A204.1 (cell line): ENCODE results near the gene FGD6.
A peak's percentile ranks its signal among the peaks of the same experiment; 100 is the strongest.
"Not testable (repeated sequence)": the region's sequence is repeated elsewhere in the genome, so short reads cannot be mapped to it uniquely, and the experiment has no call there.

ENCODE experiments used
- FAIRE-seq: peaks from 2 replicates; lab custom pipeline; 2012; peaks lifted over from hg19 to GRCh38; lab: Jason Lieb, UNC

The FGD6 gene

DNA sequence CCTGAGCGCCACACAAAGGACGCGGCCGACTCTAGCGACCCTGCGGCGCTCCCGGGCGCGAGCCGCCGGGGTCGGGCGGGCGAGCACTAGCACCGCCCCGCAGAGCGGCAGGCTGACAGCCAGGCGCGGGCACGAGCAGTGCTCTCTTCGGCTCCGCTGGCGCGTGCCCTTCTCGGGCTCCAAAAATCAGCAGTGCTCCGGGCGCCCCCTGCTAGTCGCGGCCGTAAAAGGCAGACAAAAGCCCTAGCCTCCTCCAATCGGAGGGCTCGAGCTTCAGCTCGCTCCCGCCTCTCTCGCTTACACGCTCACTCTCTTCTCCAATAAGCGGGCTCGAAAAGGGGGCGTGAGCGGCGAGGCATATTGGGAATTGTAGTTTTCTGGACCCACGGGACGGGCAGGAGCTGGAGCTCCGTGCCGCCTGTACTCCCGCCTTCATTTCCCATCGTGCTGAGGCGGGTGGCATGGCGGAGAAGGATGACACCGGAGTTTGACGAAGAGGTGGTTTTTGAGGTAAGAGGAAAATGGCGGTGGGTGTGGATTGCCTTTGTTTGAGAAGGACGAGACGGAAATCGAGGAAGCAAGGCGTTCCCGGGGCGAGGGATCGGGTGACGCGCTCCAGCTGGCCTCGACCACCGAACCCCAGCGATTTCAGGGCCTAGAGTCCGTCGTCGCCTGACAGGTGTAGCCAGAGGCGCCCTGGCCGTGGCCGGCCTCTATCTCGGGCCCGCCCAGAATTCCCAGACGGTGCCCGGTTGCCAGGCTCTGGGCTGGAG is at the start of gene FGD6, which contains the start of gene VEZT:
Gene FGD6, minus strand, starts transcription at position 91 of the 773 bp plus-strand sequence. CDS start 227 bp downstream, outside the sequence.
Gene VEZT, plus strand, starts transcription at position 431 of the 773 bp plus-strand sequence. Its CDS starts 44 bp downstream, at position 475.
- FAIRE-seq = peak; percentile 99

DNA sequence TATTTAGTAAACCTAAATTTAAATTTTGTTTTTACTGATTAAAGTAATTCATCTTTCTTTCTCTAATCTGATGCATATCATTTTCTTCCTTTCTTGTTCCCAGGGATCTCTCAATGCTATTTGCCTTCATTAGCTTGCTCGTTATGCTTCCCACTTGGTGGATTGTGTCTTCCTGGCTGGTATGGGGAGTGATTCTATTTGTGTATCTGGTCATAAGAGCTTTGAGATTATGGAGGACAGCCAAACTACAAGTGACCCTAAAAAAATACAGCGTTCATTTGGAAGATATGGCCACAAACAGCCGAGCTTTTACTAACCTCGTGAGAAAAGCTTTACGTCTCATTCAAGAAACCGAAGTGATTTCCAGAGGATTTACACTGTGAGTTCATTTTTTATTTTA is 49.0 kb upstream of the FGD6 start:
- FAIRE-seq = no peak

DNA sequence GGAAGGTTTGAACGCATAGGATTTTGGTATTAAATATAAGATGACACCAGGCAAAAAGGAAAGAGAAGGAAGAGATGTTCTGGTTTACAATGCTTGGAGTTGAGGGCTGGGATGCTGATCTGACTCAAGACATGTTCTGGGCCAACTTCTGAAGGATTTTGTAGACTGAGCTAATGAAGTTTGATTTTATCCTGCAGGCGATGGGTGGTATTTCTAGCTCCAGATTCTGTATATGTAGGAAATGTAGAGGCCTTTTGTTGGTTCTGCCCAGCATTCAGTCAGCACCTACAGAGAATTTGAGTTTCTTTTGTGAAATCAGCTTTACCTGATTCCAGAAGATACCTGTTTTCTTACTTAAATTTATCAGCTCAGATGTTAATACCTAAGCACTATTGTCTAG is 48.5 kb upstream of the FGD6 start:
- FAIRE-seq = no peak

DNA sequence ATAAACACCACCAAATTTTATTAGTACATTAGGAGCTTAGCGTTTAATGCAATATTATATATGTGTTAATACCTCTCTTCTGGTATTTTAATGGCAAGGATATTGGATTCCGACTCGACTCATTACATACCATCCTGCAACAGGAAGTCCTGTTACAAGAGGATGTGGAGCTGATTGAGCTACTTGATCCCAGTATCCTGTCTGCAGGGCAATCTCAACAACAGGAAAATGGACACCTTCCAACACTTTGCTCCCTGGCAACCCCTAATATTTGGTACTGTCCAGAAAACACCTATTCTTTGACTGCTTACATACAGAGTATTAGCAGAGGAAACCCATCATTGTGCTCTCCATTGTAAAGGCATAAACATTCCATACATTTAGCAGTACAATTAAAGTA is 45.5 kb upstream of the FGD6 start:
- no peak for FAIRE-seq

DNA sequence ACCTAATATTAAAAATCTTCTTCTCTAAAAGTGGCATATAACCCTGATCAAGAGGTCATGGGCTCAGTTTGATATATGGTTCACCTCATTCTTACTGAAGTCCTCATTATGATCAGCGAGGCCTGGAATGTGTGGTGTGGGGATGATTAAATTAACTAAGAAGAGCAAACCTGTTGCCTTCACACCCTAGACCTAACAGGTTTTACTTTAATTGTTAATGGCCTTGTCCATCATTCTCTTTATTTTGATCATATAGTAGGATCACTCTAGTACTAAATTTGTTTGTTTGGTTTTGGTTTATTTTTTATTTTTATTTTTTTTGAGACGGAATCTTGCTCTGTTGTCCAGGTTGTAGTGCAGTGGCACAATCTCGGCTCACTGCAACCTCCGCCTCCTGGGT is 43.8 kb upstream of the FGD6 start:
- no peak for FAIRE-seq

DNA sequence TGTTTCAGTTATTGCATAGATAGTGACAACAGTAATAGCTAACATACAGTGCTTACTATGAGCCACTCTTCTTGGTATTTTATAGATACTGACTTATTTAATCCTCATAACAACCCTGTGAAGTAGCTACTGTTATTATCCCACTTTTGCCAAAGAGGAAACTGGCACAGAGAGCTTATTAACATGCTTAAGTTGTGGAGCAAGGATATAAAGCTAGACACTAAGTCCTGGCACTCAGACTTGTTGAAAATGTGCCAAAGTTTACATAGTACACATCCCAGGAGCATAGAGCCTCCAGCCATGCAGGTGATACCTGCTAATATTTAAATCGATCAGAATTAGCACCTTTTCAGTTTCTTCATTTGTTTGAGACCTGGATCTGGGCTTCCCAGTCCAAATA is 42.1 kb upstream of the FGD6 start:
- no peak for FAIRE-seq

DNA sequence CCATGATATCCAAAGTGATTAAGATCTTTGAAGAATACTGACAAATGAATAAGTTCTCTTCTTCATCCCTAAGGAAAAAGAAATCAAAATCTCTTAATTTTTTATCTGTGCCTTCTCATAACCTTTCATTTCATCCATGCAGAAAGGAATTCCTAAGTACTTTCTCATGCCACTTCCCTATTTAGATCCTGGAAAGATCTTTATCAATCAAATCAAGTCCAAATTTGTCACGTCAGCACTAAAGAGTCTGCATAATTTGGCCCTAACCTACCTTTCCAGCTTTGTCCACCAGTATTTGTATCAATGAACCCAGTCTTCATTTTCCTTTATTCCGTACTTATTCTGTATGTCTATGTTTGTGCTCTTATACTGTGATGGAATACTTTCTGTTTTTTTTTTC is 41.5 kb upstream of the FGD6 start:
- no peak for FAIRE-seq

DNA sequence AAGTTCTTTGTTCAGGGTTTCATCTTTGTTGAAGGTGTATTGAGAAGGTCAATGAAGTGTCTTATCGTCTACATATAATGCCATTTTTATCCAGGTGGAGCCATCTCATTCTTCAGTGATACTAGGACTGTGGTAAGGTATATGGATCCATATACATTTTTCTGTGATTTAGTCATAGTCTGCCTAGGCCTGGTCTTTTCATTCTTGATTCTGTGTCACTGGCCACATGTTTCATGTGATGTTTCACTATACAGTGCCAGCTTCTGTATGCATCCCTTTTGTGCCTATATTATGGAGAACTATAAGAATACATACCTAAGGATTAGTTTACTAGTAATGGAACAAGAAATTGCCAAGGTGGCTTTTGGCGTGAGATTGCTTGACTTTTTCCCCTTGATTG is 40.9 kb upstream of the FGD6 start:
- no peak for FAIRE-seq

DNA sequence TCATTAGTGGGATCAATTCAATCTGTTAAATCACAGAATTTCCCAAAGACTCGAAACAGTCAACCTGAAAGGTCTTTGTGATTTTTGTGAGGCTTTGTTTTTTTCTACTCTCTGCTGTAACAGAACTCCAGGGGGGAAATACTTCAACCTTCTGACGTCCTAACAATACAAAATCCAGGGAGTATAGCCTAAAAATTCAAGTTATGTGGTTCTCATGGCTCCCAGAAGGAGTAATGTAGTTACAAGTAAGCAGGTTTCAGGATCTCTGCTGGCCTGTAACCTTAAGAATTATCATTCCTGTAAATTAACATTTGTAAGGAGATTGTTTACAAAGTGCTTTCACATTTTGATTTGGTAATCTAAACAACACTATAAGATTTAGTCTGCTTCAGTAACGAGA is 40.3 kb upstream of the FGD6 start:
- no peak for FAIRE-seq

DNA sequence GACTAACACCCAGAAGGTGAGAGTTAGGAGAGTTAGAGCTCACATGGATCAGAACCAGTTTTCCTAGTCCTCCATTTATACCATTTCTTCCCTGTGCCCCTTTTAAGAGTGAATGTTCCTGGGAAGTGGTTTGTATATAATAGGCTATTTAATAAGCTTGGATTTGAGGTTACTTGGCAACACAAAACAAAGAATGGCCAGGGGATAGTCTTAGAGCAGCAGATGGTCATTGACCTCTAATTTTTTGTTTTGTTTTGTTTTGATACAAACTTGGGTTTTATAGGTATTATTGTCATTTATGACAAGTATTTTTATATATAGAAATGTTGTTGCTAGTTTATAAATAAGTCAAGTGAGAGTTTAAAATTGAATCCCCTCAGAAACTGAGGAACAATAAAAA is 36.1 kb upstream of the FGD6 start:
- no peak for FAIRE-seq

DNA sequence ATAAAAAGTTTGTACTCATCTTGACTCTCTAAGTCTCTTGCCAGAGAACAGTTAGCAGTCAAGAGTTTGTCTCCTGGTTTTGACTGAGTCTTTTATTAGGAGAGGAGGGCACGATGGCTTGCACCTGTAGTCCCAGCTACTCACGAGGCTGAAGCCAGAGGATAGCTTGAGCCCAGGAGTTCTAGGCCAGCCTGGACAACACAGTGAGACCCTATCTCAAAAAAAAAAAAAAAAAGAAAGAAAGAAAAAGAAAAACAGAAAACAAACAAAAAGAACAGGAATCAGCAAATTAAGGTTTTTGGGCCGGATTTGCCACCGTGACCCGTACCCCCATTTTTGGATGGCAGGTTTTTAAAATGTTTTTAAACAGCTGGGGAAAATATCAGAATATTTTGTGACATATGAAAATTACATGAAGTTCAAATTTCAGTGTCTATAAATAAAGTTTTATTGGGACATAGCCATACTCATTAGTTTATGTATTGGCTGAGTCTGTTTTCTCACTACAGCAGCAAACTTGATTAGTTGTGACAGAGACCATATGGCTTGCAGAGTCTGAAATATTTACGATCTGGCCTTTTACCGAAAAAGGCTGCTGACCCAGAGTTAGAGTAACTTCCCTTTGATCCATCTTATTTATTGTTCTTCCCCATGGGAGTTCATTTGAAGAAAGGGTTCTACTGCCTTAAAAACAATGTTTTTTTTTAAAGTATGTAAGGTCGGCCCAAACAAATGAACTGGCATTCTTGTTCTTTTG is 31.5 kb upstream of the FGD6 start:
- FAIRE-seq = no peak

DNA sequence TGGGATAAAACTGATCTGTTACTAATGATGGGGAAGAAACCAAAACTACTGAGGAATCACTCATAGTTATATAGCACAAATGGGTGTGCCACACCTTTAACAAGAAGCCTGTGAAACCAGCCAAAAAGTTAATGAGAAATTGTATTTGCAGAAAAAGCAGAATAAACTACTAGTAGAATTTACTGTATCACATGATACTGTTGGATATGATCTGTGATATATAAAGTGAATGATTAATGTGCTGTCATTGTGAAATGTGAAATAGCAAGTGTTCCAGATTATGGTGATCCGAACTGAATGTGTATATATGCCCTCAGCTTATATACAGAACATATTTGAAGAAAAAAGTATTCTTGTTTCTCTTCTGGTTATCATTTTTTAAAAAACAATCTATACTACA is 30.8 kb upstream of the FGD6 start:
- FAIRE-seq = no peak

DNA sequence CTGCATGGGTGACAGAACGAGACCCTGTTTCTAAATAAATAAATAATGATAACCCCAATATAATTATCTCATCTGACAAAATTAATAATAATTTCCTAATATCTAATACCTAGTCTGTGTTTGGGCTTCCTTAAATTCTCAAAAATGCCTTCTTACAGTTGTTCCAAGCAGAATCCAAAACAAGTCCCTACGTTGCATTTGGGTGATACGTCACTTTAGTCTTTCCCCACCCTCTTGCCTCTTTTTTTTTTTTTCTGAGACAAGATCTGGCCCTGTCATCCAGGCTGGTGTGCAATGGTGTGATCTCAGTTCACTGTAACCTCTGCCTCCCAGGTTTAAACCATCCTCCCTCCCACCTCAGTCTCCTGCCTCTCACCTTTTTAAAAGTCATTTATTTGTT is 27.1 kb upstream of the FGD6 start:
- FAIRE-seq = no peak

DNA sequence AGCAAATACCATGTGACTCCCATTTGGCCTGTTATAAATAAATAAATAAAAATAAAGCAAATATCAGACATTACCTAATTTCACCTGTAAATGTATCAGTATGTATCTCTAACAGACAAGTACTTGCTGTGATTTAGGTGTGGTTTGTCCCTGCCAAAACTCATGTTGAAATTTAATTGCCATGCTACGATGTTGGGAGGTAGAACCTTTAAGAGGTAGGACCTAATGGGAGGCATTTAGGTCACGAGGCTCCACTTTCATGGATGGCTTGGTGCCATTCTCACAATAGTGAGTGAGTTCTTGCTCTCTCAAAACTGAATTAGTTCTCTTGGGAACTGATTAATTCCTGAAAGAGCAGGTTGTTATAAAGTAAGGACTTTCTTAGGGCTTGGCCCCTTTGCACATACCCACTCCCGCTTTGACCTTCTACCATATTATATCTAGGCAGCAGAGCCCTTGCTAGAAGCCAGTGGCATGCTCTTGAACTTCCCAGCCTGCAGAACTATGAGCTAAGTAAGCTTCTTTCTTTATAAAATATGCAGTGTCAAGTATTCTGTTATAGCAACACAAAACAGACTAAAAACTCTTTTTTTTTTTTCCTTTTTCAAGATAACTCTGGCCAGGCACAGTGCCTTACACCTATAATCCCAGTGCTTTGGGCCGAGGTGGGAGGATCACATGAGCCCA is 26.4 kb upstream of the FGD6 start:
- FAIRE-seq = no peak

DNA sequence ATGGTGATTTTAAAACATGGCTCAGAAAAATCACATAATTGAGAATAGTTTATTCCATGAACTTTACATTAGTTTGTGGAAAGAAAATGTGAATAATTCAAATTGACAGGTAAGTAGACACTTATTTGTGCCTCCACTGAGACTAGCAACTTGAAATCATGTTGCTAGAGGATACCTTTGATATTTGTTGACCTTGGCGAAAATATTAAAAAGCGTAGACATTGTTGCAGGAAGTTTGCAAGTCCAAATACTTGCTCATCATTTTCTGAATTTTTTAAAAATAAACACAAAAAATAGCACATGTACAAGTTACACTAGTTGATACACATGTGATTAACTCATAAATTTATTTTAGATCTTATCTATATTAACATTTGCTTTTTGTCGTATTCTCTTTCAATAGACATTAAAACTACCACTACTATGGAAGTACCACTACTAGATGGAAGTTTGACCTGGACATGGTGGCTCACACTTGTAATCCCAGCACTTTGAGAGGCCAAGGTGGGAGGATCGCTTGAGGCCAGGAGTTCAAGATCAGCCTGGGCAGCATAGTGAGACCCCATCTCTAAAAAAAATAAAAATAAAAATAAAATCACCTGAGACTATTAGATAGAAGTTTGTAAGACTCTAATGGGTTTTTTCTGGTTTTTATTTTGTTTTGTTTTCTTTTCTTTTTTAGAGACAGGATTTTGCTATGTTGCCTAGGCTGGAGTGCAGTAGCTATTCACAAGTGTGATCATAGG is 24.7 kb upstream of the FGD6 start:
- FAIRE-seq = no peak

DNA sequence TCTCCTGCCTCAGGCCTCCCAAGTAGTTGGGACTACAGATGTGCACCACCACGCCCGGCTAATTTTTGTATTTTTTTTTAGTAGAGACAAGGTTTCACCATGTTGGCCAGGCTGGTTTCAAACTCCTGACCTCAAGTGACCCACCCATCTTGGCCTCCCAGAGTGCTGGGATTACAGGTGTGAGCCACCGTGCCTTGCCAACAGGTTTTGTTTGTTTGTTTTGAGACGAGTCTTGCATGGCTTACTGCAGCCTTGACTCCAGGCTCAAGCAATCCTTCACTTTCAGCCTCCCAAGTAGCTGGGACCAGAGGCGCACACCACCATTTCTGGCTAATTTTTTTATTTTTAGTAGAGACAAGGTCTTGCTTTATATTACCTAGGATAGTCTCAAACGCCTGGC is 23.9 kb upstream of the FGD6 start:
- not testable (repeated sequence) for FAIRE-seq

DNA sequence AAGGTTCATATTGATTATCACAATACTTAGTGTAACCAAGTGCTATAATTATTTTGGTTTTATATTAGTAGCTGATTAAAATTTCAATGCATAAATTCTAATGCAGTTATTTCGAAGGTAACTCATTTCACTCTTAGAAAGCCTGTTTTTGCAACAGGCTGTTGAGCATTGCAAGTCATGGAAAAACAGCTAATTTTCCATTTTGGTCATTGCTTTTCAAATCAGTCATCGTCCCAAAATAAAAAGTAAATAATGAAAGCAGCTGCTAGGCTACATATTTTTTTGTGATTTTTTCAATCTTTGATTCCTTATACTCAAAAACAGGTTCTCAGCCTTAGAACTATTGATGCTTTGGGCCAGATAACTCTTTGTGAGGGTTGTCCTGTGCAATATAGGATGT is 23.3 kb upstream of the FGD6 start:
- FAIRE-seq = no peak

DNA sequence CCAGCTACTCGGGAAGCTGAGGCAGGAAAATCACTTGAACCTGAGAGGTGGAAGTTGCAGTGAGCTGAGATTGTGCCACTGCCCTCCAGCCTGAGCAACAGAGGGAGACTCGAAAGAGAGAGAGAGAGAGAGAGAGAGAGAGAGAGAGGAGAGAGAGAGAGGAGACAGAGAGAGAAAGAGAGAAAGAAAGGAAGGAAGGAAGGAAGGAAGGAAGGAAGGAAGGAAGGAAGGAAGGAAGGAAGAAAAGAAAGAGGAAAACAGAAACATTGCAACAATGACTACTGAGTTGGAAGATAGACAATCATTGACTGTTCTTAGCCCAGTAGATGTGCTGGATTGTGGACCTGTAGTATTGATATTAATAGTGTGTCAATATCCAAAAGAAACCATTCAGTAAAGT is 22.6 kb upstream of the FGD6 start:
- FAIRE-seq = not testable (repeated sequence)

DNA sequence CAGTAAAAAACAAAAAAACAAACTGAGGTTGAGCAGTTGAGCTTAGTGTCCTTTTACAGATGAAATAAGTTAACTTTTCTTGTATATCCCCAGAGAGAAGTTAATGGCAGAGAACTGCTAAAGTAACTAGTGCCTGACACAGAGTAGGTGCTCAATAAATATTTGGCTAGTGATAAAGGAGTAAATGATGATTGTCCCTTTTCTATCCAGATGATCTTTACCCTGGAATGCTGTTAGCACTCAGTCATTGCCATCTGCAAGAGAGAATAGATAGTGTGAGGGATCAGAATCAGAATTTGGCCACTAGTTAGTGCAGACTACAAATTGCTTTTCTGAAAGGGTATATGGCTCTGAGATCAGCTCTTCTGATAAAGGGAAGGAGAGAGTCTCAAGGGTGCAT is 21.9 kb upstream of the FGD6 start:
- no peak for FAIRE-seq

DNA sequence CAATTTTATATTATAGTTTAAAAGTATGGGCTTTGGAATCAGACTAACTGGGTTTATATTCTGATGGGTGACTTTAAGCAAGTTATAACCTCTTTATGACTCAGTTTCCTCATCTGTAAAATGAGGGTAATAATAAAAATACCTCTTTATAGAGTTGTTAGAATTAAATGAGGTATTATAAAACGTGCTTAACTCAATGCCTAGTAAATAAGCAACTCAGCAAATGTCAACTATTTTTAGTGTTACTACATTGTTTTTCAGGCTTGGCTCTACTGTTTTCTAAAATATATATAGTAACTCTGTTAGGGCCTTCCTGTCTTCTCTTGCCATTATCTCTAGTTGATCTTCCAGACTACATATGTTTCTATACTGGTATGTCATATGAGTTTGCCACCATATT is 20.9 kb upstream of the FGD6 start:
- no peak for FAIRE-seq

DNA sequence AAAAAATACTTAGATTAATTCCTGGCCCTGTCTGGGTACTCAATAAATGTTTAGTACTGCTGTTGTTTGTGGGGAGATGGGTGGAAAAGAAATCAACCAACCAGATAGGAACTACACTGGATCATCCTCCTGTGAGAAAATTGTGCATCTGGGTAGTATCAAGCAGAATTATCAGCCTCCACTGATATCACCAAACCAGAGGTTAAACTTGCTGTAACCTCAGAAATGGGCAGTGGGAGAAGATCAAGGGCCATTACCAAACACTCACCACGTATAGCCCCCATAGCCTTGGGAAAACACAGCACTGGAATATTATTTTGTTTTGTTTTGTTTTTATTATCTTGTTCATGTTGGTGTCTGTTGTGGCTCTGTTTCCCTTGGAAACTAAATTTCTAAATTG is 20.0 kb upstream of the FGD6 start:
- FAIRE-seq = no peak

DNA sequence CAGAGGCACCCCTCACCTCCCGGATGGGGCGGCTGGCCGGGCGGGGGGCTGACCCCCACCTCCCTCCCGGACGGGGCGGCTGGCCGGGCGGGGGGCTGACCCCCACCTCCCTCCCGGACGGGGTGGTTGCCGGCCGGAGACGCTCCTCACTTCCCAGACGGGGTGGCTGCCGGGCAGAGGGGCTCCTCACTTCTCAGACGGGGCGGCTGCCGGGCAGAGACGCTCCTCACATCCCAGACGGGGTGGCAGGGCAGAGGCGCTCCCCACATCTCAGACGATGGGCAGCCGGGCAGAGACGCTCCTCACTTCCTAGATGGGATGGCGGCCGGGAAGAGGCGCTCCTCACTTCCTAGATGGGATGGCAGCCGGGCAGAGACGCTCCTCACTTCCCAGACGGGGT is 18.4 kb upstream of the FGD6 start:
- not testable (repeated sequence) for FAIRE-seq
